Brain microvascular endothelial cell (primary cell): ENCODE data around the gene ZNF443.
"Not testable (repeated sequence)": the region's sequence is repeated elsewhere in the genome, so short reads cannot be mapped to it uniquely, and the experiment has no call there.

ENCODE experiments used
- DNase-seq: peaks from one replicate; pipeline ENCODE4 v3.0.0-alpha.2; 2020
- H3K27ac ChIP-seq: fragments of 250-450 bp; sonication (Bioruptor Pico); 2 replicates; pipeline ENCODE4 v1.5.1; 2020; ENCODE audit warnings: mild to moderate bottlenecking, moderate library complexity
- H3K27me3 ChIP-seq: fragments of 250-450 bp; sonication (Bioruptor Pico); replicated peaks from 2 replicates; pipeline ENCODE4 v1.5.1; 2020; ENCODE audit warnings: mild to moderate bottlenecking
- H3K36me3 ChIP-seq: fragments of 250-450 bp; sonication (Bioruptor Pico); replicated peaks from 2 replicates; pipeline ENCODE4 v1.5.1; 2020; ENCODE audit warnings: mild to moderate bottlenecking
- H3K4me3 ChIP-seq: 2 replicates; pipeline ENCODE4 v1.5.1; 2011; ENCODE audit warnings: low read depth, mild to moderate bottlenecking, control low read depth, low read length, moderate library complexity
- CTCF ChIP-seq: IDR thresholded peaks from 2 replicates; pipeline ENCODE4 v1.5.1; 2011; ENCODE audit warnings: low read depth, mild to moderate bottlenecking, moderate library complexity, low read length, control low read depth, inconsistent platforms; ENCODE audit errors: missing control alignments
- in situ Hi-C: cut with HindIII; loops from 2 replicates; pipeline ENCODE4 v1.10.0; 2017; ENCODE audit warnings: low sequenced_read_pairs, low pct_ligation_motif_present

Gene ZNF443

DNA sequence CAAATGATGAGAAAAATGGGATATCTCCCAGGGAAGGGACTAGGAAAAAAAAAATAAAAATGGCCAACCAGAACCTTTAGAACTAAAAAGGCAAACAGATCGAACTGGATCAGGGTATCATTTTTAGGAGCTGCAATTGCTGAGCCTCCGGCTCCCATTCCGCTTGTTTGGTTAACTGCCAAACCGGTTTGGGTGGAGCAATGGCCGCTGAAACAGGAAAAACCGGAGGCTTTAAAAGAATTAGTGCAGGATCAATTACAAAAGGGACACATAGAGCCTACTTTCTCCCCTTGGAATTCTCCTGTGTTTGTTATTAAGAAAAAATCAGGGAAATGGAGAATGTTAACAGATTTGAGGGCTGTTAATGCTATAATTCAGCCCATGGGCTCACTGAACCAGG lies 12.7 kb upstream of the ZNF443 start:
- in situ Hi-C loops: no loop called here
- DNase-seq: no peak
- no peaks in the 10 kb centered on the region for H3K36me3 ChIP-seq
- no peak for TF ChIP-seq CTCF
- H3K4me3 ChIP-seq: no peak overlapping the region
- H3K27ac ChIP-seq: no peak overlapping the region
- H3K27me3 ChIP-seq: no peaks in the 10 kb centered on the region

- no peaks in the 10 kb centered on the region for H3K27me3 ChIP-seq
- no peak for TF ChIP-seq CTCF
Observed at GRCh38 chr19:12450844-12451243, 10.0 kb upstream of the ZNF443 start.

DNA sequence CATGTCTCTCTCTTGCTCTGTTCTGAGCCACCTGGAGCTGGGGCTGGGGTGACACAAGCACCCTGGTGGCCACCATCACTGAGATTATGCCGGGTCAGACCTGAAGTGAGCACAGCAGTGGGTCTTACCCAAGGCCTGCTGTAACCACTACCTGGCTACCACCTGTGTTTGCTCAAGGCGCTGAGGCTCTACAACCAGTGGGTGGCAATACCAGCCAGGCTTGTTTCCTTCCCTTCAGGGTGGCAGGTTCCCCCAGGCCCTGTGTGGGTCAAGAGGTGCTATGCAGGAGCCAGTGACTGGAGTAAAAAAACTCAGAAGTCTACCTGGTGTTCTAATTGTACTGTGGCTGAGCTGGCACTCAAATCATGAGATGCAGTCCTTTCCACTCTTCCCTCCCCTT lies 8.0 kb upstream of the ZNF443 start:
- no peak for TF ChIP-seq CTCF
- in situ Hi-C loops: no loop called here
- DNase-seq: no peak
- Histone ChIP-seq H3K27me3 (no peaks in the 10 kb centered on the region), H3K36me3 (no peaks in the 10 kb centered on the region), H3K4me3 (no peak overlapping the region), H3K27ac (no peak overlapping the region)

More at GRCh38 chr19:12450844-12451243, 10.0 kb upstream of the ZNF443 start:
- Histone ChIP-seq H3K36me3 (no peaks in the 10 kb centered on the region), H3K4me3 (no peak overlapping the region), H3K27ac (no peak overlapping the region)
- in situ Hi-C loops: no loop called here
- DNase-seq: no peak

GRCh38 chr19:12439686-12440540 lies 908 bp downstream of the ZNF443 start:
- H3K27me3 ChIP-seq, in situ Hi-C loops, H3K27ac ChIP-seq, DNase-seq, H3K36me3 ChIP-seq: not testable (repeated sequence)
- peak overlapping the region; percentile 74 for H3K4me3 ChIP-seq

DNA sequence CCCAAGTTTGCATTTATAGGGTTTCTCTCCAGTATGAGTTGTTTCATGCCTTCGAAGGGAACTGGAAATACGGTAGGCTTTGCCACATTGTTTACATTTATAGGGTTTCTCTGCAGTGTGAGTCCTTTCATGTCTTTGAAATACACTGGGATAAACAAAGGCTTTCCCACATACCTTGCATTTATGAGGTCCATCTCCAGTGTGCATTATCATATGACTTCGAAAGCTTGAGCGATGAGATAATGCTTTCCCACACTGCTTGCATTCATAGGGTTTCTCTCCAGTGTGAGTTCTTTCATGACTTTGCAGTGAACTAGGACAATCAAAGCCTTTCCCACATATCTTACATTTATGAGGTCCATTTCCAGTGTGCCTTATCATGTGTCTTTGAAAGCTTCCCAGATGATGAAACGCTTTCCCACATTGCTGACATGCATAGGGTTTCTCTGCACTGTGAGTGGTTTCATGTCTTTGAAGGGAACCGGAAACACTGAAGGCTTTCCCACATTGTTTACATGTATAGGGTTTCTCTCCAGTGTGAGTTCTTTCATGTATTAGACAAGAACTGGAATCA lies 10.0 kb downstream of the ZNF443 start:
- in situ Hi-C loops, DNase-seq, H3K4me3 ChIP-seq, H3K27ac ChIP-seq, H3K36me3 ChIP-seq, H3K27me3 ChIP-seq: not testable (repeated sequence)

GRCh38 chr19:12425888-12426274 lies 14.9 kb downstream of the ZNF443 start:
- DNase-seq: no peak
- Histone ChIP-seq H3K4me3 (no peak overlapping the region), H3K36me3 (peaks cover 3% of the 10 kb centered on the region), H3K27me3 (no peaks in the 10 kb centered on the region), H3K27ac (no peak overlapping the region)
- TF ChIP-seq CTCF: no peak
- in situ Hi-C loops: no loop called here
